K562 (cell line): Measurements from ENCODE around the gene SUFU.

Source experiments
- EP300 ChIP-seq: IDR thresholded peaks from 2 replicates; pipeline ENCODE4 v1.6.1; 2012; ENCODE audit warnings: low read length, improper control_type of control experiment
- RB1 ChIP-seq: fragments of 450-650 bp; IDR thresholded peaks from 2 replicates; pipeline ENCODE4 v1.6.1; 2017; ENCODE audit warnings: low read depth, mild to moderate bottlenecking
- RFX5 ChIP-seq: IDR thresholded peaks from 2 replicates; pipeline ENCODE4 v1.6.1; 2011; ENCODE audit warnings: low read depth, mild to moderate bottlenecking, improper control_type of control experiment, low read length
- TCF7L2 ChIP-seq: fragments of 150-350 bp; IDR thresholded peaks from 2 replicates; pipeline ENCODE4 v1.6.1; 2016; ENCODE audit warnings: low read depth, mild to moderate bottlenecking, low read length, moderate library complexity
- TOE1 ChIP-seq, 2 experiments: fragments of 450-650 bp in 1 of 2; sonication (generic) in 1 of 2; formaldehyde crosslinking in 1 of 2; IDR thresholded peaks; 2 replicates each; pipeline versions ENCODE4 v1.7.1 to v1.8.0; 2016 to 2022; ENCODE audit warnings: borderline replicate concordance in 2 of 2, mild to moderate bottlenecking in 2 of 2, antibody characterized with exemption in 1 of 2, inconsistent platforms in 1 of 2, low read depth in 1 of 2, missing genetic modification reagents in 1 of 2, moderate library complexity in 1 of 2
- ZSCAN29 ChIP-seq: fragments of 450-650 bp; IDR thresholded peaks from 2 replicates; pipeline ENCODE4 v1.6.1; 2017
- TF ChIP-seq, protein P1 (sequence below): fragments of 450-650 bp; conservative IDR thresholded peaks from 2 replicates; pipeline ENCODE4 v1.6.1; 2016; ENCODE audit warnings: missing genetic modification characterization, low read depth, mild to moderate bottlenecking, missing compliant biosample characterization, moderate library complexity

DNA sequence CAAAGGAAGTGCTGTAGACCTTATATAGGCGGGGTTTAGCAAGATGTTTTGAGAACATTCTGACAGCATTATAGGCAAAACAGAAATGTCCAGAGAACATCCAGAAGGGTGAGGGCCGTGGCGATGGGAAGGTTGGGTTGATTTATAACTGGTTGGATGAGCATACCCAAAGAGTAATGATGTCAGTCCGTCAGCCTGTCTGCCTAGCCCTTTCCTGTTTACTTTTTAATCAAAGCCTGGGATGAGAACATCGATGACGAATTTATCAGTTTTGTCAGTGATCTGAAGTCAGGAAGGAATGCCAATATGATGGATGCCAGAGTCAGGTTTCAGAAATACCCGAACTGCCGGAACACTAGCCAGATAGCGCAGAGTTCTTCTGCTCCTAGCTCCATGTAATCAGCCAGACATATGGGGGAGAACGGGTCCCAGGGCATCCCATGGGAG, 106.7 kb downstream of the SUFU start:
- TF ChIP-seq RFX5: no peak
- no peak for TF ChIP-seq EP300
- TF ChIP-seq TCF7L2: no peak
- TF ChIP-seq, protein P1, sequence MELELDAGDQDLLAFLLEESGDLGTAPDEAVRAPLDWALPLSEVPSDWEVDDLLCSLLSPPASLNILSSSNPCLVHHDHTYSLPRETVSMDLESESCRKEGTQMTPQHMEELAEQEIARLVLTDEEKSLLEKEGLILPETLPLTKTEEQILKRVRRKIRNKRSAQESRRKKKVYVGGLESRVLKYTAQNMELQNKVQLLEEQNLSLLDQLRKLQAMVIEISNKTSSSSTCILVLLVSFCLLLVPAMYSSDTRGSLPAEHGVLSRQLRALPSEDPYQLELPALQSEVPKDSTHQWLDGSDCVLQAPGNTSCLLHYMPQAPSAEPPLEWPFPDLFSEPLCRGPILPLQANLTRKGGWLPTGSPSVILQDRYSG: no peak
- TF ChIP-seq RB1: no peak
- TF ChIP-seq ZSCAN29: no peak
- TF ChIP-seq TOE1 (IDR thresholded peaks at IDR 0.05; ENCODE audit: borderline replicate concordance): no peak
- no peak for TF ChIP-seq TOE1 (CRISPR knock-in tag; IDR thresholded peaks at IDR 0.05; ENCODE audit: borderline replicate concordance, low read depth)
